Activated CD4-positive, alpha-beta T cell treated with anti-CD3 and anti-CD28 coated beads for 1 hour (primary cell): ENCODE data around the gene USP13.

ENCODE experiments used
- DNase-seq: peaks from one replicate; pipeline ENCODE4 v3.0.0-alpha.2; 2020

USP13 gene

DNA sequence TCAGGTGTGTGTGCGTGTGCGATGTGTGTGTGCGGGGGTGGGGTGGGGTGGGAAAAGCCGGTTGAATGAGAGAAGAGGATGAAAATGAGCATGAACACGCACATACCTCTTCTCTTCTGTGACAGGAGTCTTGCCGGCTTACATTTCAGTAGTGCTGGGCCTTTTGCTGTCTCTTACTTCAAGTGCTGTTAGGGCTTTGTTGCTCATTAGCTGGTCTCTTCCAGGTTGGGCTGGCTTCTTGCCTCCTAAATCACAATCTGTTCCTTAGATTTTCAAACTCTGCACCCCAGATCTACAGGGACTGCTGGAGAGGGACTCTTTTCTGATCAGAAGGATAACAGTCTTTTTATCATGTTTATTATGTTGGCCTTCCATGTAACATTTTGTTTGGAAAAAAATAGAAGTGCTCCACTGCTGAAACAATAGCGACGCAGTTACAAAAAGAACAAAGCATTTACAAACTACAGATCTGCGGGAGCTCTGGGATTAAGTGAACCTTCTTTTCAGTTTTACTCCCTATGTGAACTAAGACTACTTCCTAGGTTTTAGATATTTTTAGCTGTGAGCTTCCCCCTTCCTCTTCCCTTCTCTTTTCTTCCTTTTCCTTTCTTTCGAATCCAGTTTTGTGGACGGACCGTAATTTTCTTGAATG, 48.5 kb downstream of the USP13 start:
- DNase-seq = no peak

DNA sequence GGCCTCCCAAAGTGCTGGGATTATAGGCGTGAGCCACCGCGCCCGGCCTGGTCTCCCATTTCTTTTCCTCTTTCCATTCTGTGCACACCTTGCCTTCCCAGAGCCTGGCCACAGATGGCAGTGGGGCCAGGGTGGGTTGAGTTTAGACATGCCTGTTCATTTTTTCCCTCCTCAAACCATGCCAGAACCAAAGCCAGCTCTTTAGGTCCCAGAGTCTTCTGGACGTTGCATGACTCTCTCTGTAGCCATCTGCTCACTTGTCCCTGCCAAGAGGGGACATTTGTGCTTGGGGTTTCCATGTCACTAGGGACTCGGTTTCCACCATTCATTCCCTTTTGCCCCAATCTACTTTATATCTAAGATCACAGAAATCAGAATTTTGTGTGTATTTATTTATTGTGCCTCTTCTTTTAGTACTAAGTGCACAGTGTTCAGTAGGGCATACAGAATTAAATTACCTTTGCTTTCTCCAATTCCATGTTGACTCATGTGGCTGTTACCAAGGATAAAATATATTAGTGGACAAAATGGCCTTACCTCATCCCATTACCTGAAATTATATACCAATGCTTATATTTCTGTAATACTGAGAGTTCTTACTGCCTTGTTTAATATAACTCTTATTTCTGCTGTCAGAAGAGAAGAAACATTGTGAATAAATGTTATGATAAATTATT, 49.6 kb downstream of the USP13 start:
- no peak for DNase-seq

DNA sequence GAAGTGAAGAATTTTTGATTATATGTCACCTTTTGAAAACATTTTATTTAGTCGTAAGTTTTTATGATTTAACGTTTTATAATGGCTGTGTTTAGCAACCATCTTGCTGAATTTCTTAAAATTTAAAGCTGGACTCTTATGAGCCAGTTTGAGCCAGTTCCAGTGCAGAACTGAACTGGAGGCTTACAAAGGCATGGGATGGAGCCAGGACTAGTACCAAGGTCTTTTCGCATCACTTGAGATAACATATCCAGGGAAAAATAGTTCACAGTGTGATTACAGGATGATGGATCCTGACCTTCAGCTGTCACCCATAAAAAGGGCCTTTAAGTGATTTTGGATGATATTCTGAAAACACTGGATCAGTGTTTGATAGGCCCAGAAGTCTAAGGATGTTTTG, 51.0 kb downstream of the USP13 start:
- DNase-seq = no peak

DNA sequence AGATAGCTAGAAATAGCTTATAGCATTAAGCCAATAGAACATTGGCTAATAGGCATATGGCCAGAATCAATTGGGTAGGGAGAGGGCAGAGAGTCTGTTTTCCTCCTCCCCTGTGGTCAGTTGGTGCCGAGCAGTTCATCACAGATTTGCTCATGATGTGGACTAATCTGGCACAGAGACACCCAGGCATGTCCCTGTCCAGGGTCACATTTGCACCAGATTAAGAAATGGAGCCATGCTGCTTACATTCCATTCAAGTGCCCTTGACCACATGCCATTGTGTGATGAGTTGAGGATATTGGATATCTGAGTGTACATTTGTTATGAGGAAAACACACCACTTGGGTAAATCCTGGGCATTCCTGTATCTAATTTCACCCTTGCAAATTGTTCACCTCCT, 53.4 kb downstream of the USP13 start:
- DNase-seq = no peak

DNA sequence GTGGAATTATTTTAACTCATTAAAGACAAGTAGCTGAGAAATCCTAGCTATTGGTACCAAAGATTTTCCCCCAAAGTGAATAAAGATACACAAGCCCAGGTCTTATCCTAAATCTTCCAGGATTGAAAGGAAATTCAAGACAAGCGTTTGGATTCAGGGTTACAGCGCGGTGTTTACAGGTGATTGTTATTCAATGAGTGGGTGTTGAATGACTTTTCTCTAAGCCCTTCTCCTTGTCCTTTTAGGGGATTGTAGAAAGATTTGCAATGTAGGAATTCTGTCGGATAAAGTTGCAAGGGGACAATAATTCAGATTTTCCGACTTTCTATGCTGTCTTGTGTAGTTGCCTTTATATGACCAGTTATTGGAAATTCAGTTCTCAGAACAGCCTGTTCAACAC, 57.2 kb downstream of the USP13 start:
- no peak for DNase-seq

DNA sequence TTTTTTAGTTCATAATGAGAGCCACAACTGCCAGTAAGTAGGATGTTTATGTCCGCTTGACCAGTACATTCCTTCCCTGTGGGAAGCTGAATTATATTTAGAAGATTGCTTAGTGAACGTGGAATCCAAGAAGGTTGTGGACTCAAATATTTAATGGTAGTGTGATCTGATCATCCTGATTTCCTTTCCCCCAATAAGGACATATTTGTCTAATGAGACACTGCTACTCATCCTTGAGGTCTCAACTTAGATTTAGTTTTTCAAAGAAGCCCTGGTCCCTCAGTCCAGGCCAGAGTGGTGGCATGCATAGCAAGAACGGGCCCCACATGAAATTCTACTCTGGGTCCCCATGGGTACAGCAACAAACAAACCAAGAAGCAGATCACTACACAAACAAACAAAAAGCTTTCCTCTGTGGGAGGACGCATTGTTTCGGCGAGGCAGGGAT, 60.8 kb downstream of the USP13 start:
- DNase-seq = no peak

DNA sequence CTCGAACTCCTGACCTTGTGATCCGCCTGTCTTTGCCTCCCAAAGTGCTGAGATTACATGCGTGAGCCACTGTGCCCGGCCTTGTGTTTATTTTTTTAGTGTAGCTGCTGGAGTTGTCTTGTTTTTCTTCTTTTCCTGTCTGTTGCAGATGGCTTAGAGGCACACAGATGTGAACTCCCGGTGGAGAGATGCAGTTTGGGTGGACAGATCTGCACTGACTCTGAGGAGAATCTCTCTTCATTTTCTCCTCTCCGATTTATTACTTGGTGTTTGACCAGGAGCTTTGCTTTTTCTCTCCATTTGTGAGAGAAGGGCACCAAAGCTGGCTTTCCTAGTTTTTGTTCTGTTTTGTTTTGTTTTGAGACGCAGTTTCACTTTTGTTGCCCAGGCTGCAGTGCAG, 62.7 kb downstream of the USP13 start:
- no peak for DNase-seq

DNA sequence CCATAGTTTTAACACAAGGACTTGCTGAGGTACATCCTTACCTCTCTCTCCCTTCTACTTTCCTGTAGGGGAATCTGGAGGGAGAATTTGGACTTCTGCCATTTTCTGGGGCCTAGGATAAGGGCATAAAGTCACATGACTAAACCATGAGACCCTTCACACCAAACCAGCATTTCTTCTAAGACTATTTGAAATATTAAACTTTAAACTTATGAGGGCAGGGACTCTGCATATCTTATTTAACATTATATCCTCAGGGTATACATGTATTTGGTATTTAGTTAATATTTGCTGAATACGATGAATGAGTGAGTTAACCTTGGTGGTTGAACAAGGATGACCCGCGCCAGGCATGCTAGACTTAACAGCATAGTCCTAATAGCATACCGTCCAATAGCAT, 63.4 kb downstream of the USP13 start:
- DNase-seq = no peak

DNA sequence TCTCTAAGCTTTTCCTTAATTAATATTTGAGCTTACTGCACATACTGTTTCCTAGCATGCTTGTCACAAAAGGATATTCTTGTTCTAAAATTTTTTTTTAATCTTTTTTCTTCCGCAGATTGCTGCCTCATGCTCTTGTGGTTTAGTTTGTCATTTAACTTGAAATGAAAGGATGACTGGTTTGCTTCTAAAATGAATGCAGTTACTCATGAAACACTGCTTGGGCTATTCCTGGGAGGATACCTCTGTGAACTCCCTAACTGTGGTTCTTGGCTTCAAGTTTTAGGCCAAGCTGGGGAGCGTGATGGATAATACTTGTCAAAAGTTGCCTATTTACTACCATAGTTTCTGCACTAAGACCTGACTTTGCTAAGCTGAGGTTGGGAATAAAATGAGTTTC, 64.0 kb downstream of the USP13 start:
- DNase-seq = no peak

DNA sequence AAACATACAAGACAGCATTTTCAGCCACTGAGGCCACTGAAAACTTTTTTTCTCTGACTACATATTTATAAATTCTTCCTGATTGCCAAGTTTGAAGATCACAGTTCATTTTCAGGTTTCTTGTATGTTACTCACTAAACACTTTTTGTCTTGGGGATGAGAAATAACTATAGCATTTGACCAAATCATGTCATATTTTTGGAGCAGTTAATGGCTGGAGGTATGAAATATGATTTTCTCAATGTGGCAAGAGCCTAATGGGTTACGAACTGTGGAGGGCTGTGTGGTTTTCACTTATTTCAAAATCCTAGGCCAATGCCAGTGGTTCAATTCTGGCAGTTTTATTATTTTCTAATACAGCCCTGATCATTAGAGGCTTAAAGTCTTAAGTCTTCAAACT, 64.4 kb downstream of the USP13 start:
- no peak for DNase-seq

DNA sequence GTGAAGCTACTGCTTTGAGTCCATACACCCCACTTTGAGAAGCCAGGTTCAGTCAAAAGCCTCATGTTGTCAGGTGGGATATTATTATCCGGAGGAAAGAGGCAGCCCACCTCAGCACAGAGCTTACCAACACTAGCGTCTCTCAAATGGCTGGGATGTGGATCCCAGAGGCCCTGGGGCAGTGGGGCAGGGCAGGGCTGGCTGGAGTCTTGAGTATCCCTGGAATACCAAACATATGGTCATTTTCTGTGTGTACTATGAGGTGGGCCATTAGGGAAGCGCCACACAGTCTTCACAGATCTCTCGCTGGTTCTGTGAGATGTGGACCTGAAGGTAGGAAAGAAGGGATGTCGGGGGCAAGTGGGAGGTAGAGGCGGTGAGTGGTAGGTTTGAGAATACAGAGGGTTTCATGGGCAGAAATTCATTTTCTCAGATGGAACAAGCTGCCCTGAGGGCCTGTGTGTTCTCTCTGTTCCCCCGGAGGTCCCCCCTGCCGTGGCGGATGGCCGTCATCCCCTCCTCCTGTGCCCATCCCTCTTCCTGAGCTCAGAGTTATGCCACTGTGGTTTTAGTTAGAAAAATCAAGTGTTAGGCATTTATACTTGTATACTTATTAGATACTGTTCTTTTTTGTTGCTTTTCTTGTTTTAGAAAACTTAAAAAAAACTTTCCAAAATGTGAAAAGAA, 66.4 kb downstream of the USP13 start:
- DNase-seq = no peak

DNA sequence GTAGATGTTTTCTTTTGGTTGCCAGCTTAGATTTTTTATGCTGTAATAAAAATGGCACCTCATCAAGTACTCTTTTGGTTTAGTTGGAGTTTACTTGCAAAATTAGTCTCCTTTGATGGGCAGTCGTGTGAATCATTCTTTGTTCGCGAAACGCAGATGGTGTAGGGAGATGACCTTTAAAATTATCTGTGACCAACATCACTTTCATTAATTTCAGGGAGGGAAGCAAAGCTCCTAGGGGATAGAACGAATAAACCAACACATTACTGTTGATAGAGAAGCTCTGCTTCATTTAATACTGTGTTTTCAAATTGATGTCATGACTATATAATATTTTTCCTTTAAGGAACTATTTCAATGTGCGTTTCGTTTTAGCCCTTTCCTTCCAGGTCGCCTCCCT, 67.4 kb downstream of the USP13 start:
- no peak for DNase-seq

DNA sequence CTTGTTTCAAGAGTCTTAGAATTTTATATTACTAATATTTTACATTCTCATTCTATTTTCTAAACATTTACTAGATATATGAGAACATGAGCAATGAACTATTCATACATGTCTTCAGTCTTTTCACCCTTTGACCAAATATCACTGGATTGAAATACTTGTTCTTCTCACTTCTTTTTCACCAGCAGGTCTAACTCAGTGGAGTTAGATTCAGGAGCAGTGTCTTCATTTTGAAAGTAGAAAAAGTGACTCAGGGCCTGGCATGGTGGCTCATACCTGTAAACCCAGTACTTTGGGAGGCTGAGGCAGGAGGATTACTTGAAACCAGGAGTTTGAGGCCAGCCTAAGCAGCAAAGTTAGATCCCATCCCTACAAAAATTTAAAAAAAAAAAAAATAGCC, 70.8 kb downstream of the USP13 start:
- no peak for DNase-seq

DNA sequence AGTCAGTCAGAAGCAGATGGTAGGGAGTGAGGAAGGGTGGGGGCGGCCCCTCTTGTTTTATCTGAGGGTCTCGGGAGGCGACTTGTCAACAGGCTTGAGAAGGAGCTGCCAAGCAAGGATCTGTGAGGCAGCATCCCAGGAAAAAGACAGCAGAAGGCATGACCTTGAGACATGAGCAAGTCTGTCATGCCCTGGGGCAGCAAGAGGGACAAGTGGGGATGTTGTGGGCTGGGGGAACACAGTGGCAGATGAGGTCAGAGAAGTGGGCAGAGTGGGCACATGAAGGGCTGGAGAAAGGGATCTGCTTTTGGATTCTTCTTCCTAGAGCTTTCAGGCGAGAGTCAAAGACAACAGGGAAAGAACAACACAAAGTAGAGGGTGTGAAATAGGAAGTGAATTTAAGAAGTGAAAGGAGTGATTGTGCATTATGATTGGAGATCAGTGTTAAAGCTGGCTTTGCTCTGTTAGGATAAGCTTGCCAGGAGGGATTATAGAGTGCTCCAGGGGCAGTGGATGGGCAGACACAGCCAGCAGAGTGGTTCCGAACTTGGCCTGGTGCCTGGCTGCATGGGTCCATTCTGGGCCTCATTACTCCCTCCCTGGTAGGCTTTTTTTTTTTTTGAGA, 73.3 kb downstream of the USP13 start:
- no peak for DNase-seq

DNA sequence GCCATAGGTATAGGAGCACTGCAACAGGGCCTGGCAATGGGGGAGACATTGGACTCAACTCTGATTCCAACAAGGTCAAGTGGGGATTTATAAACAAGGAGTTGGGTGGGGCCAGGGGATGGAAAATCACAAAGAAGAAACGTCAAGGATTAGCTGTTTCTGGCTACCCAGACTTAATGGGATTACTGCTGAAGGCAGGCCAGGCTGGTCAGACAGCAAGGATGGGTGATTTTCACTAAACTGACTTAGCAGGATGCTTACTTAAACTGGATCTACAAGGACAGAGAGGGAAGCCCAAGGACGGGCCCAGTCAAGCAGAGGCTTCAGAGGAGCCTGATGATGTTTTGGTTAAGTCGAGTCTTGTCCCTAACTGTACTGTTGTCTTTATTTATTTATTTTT, 76.2 kb downstream of the USP13 start:
- no peak for DNase-seq

DNA sequence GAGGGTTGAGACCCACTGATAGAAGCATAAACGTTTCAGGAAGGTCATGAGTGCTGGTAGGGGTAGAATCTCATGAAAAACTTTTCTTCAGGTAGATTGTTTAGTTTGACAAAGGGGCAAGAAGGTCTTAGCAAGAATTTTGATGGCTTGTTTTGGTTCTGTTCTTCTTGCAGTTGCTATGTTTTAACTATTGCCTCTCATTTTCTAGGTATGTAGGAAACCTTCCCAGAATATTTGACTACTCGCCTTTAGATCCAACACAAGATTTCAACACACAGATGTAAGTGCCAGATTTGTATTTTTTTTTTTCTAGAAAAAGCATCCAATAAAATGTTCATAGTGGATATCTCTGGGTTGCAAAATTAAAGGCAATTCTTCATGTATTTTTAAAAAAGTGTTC, 77.1 kb downstream of the USP13 start:
- DNase-seq = no peak

DNA sequence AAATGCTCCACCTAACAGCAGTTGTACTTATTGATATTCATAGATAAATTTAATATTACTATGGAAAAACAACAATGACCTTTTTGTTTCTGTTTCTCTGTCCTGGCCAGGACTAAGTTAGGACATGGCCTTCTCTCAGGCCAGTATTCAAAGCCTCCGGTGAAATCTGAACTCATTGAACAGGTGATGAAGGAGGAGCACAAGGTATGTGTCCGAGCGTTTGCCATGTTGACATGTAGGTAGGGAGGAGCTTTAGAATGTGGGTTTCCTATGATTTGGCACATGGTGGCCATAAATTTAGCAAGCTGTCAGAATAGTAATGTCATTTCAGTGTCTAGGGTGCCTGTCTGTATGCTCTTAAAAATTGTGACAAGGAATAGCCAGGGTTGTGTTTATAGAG, 77.7 kb downstream of the USP13 start:
- DNase-seq = no peak

DNA sequence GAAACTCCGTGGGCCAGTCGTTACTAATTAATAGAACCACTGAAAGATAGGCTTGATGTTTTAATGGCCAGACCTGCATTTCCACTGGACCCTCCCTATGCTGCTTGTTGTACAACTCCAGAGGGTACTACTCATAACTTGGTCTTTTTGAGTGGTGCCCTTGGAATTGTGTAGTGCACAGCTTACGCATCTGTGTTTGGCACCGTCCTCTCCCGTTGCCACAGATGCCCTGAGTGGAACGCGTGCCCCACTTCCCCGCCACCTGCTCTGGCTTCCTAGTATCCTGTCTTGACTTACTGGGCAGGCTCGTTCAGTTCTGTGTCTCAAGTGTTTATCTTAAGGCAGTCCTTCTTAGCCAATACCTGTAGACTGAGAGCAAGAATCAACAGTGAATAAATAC, 78.7 kb downstream of the USP13 start:
- no peak for DNase-seq

DNA sequence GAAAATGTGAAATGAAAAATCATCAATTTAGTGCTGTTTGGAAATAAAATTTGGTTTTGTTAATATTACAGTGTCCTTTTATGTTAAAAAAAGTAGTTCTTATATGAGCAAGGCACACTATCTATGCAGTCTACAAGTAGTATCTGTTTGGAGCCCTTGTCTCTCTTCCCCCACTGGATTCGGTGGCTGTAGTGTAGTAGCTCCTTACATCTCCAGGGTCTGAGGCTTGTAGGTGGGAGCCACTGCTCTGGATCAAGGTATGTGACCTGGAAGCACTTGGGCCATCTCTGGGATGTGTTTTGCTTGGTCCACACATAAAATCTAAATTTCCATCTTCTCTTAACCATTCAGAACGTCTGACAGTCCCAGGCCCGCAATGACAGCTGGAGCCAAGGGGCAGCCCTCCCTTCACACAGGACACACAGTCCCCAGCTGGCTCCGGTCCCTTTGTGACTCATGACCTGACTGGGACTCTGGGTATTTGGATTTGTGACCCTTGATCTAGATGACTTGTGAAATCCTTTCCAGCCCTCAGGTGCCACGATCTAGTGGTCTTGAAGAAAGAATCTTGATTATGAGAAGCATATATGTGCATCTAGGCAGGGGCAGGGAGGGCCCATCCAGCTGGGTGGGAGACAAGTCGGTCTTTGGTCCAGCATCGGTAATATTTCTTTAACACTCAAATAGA, 80.0 kb downstream of the USP13 start:
- DNase-seq = no peak

DNA sequence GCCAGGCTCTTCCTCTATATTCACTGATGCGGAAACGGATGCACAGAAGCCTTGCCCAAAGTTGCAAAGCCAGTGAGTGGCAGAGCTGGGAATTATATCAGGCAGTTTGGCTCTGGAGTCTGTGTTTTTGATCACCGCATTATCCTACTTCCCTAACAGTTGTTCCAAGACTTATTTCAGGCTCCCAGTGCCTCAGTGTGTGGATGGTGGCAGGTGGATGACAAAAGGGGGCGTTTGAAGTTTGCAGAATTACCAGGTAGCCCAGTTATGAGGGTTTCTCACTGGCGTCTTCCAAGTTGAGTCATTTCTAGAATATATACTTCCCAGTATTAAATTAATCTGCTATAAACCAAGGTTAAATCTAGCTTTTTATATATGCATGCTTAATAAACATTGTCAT, 81.0 kb downstream of the USP13 start:
- no peak for DNase-seq

DNA sequence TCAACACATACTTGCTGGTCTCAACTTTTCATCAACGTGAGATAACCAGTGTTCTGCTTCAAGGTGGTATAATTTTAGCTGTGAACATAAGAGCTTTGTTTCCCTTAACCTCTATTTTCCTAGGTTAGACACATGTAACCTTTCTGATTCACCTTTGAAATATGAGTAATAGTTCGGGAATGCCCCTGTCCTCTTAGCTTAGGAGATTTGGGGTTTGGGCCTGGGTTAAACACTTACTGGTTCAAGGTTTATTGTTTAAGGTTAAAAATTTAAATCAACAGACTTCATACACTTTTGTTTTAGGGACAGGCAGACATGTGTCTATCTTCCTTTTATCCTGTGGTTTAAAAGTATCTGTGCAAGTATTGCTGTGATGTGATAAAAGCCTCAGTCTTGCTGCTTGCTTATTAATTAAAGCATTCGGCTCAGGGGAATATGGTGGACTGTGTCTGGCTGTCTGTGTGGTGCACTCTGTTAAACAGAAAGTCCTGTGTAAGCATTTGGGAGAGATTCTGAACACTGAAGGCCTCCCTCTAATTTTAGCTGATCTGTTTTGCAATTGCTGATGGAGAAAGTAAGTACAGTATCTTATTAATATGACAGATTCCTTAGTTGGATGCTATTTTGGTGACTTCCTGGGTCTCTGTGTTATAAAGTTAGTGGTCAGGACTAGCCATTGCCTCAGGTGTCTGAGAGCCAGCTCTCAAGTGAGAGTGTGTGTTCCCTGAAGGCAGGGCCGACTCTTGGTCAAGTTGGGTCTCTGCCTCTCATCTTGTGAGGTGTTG, 81.8 kb downstream of the USP13 start:
- no peak for DNase-seq

DNA sequence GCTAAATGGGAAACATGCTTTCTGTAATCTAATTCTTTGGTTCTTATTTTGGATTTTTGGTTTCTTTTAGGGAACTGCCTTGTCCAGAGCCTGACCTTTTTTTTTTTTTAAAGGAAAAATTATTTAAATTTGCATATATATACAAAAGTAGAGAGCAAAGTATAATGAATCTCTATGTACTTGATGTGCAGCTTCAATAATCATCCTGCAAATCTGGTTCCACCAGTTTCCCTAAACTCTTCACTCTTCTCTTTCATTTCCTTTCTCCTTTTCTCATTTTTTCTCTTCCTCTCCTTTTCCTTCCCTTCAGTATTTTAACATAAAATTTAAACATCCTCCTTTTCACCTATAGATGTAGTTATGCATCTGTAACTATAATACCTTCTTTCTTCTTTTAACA, 82.5 kb downstream of the USP13 start:
- DNase-seq = no peak

DNA sequence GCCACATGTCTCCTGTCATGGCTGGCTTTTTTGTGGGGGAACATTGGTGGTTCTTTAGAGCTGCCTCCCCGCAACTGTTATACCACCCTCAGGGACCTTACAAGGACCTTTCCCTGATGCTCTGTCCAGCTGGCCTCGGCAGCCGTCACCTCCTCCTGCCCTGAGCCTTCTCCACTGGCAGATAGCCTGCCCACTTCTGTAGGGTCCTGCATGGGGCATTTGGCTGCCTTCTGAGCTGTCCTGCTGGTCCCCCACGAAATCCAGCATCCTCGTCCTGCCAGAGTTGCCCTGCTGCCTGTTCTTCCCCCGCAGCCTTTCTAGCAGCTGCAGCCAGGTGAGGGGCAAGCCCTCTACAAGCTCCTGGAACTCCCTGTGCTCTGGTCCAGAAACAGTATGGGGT, 86.2 kb downstream of the USP13 start:
- DNase-seq = no peak
